Glutamatergic neuron (in vitro differentiated cells): Measurements from ENCODE around the gene MARCHF2. TPM values are rescaled to one million over a fixed set of nuclear protein-coding genes. Genes with fewer than 3 reads are reported as not detected.

Experiments used
- DNase-seq: peaks from one replicate; pipeline ENCODE4 v3.0.0; 2022
- H3K27ac Mint-ChIP-seq: one replicate; pipeline ENCODE4 v1.8.0; 2020; ENCODE audit warnings: mild to moderate bottlenecking, mixed read lengths, inconsistent platforms; ENCODE audit not compliant: unreplicated experiment
- H3K27me3 Mint-ChIP-seq: one replicate; pipeline ENCODE4 v1.8.0; 2020; ENCODE audit warnings: mild to moderate bottlenecking, moderate library complexity, mixed read lengths, inconsistent platforms; ENCODE audit not compliant: unreplicated experiment
- H3K36me3 Mint-ChIP-seq: one replicate; pipeline ENCODE4 v1.8.0; 2020; ENCODE audit warnings: mild to moderate bottlenecking, mixed read lengths, inconsistent platforms; ENCODE audit not compliant: unreplicated experiment
- H3K4me1 Mint-ChIP-seq: one replicate; pipeline ENCODE4 v1.8.0; 2020; ENCODE audit warnings: mild to moderate bottlenecking, low read depth, mixed read lengths, inconsistent platforms; ENCODE audit not compliant: unreplicated experiment
- H3K4me3 Mint-ChIP-seq: one replicate; pipeline ENCODE4 v1.8.0; 2020; ENCODE audit warnings: mild to moderate bottlenecking, mixed read lengths, inconsistent platforms; ENCODE audit not compliant: unreplicated experiment
- H3K9me3 Mint-ChIP-seq: one replicate; pipeline ENCODE4 v1.8.0; 2020; ENCODE audit warnings: mild to moderate bottlenecking, moderate library complexity, mixed read lengths, inconsistent platforms; ENCODE audit not compliant: unreplicated experiment
- CTCF ChIP-seq: fragments of 200-600 bp; sonication (generic); IDR thresholded peaks from one replicate; pipeline ENCODE4 v1.5.0; 2021; ENCODE audit not compliant: partially characterized antibody, unreplicated experiment
- total RNA-seq: library from RNA; stranded (reverse); fragmentation: NEBNext Ultra II Directional; extraction: Animal tissue kit (Norgen Biotek cat#: 25700); gene quantifications from one replicate; pipeline ENCODE4 v1.2.1, GENCODE V29; 2021; ENCODE audit not compliant: unreplicated experiment

MARCHF2 gene
- total RNA-seq, 1 donor from 2014 or later = 47.7 TPM

- Mint-ChIP-seq H3K27ac (no peak overlapping the region), H3K4me3 (no peak overlapping the region), H3K4me1 (peaks cover 14% of the 10 kb centered on the region), H3K27me3 (peaks cover 4% of the 10 kb centered on the region), H3K36me3 (no peaks in the 10 kb centered on the region), H3K9me3 (peaks cover 15% of the 10 kb centered on the region)
- DNase-seq = no peak
- TF ChIP-seq CTCF = no peak
Observed at GRCh38 chr19:8398311-8398771, 14.8 kb upstream of the MARCHF2 start.

- Mint-ChIP-seq H3K36me3 (no peaks in the 10 kb centered on the region), H3K27me3 (peaks cover 2% of the 10 kb centered on the region), H3K27ac (no peak overlapping the region), H3K4me3 (no peak overlapping the region), H3K9me3 (peaks cover 9% of the 10 kb centered on the region), H3K4me1 (peaks cover 11% of the 10 kb centered on the region)
- no peak for TF ChIP-seq CTCF
- DNase-seq = no peak
Observed at GRCh38 chr19:8399681-8400188, 13.4 kb upstream of the MARCHF2 start.

- Mint-ChIP-seq H3K9me3 (peaks cover 7% of the 10 kb centered on the region), H3K36me3 (no peaks in the 10 kb centered on the region), H3K27ac (no peak overlapping the region), H3K27me3 (peaks cover 3% of the 10 kb centered on the region), H3K4me1 (peaks cover 7% of the 10 kb centered on the region), H3K4me3 (no peak overlapping the region)
- DNase-seq = no peak
- no peak for TF ChIP-seq CTCF
Observed at GRCh38 chr19:8401981-8402411, 11.1 kb upstream of the MARCHF2 start.

GRCh38 chr19:8403098-8403819 is 9.8 kb upstream of the MARCHF2 start:
- Mint-ChIP-seq H3K27me3 (peaks cover 1% of the 10 kb centered on the region), H3K36me3 (no peaks in the 10 kb centered on the region), H3K27ac (no peak overlapping the region), H3K9me3 (peaks cover 5% of the 10 kb centered on the region), H3K4me3 (no peak overlapping the region), H3K4me1 (peaks cover under 1% of the 10 kb centered on the region)
- no peak for TF ChIP-seq CTCF
- DNase-seq = no peak

GRCh38 chr19:8403820-8404109 is 9.3 kb upstream of the MARCHF2 start:
- Mint-ChIP-seq H3K27me3 (peaks cover 1% of the 10 kb centered on the region), H3K4me3 (no peak overlapping the region), H3K27ac (no peak overlapping the region), H3K4me1 (no peaks in the 10 kb centered on the region), H3K9me3 (peaks cover 5% of the 10 kb centered on the region), H3K36me3 (no peaks in the 10 kb centered on the region)
- no peak for TF ChIP-seq CTCF
- DNase-seq = no peak
